ENCODE results near the gene DALRD3. TPM values are rescaled to one million over a fixed set of nuclear protein-coding genes. Genes with fewer than 3 reads are reported as not detected.
"Not testable (repeated sequence)": the region's sequence is repeated elsewhere in the genome, so short reads cannot be mapped to it uniquely, and the experiment has no call there.

DALRD3 gene
- total RNA-seq, 1 donor from 2014 or later, result 45.5 TPM

- H3K36me3 Mint-ChIP-seq (ENCODE audit: insufficient read depth), result peaks cover 31% of the 10 kb centered on the region
- H3K27me3 Mint-ChIP-seq, result no peaks in the 10 kb centered on the region
- no peak overlapping the region for H3K4me3 Mint-ChIP-seq (ENCODE audit: low read depth)
- no peak for TF ChIP-seq CTCF (IDR thresholded peaks at IDR 0.05; ENCODE audit: unreplicated experiment)
- H3K9me3 Mint-ChIP-seq (ENCODE audit: low read depth), result no peaks in the 10 kb centered on the region
- H3K27ac Mint-ChIP-seq, result no peak overlapping the region
- DNase-seq (ENCODE audit: low spot score, unreplicated experiment), result no peak
- peaks cover 12% of the 10 kb centered on the region for H3K4me1 Mint-ChIP-seq (ENCODE audit: low read depth)
Observed at GRCh38 chr3:49012441-49013017, 5.9 kb downstream of the DALRD3 start.

- H3K4me1 Mint-ChIP-seq (ENCODE audit: low read depth), result peaks cover 18% of the 10 kb centered on the region
Observed at GRCh38 chr3:49009396-49009795, 9.0 kb downstream of the DALRD3 start.

GRCh38 chr3:49008627-49009026 lies 9.8 kb downstream of the DALRD3 start:
- DNase-seq (ENCODE audit: low spot score, unreplicated experiment); H3K9me3 Mint-ChIP-seq (ENCODE audit: low read depth); H3K27me3 Mint-ChIP-seq: not testable (repeated sequence)
- Mint-ChIP-seq H3K27ac (peak overlapping the region; percentile 75), H3K36me3 (ENCODE audit: insufficient read depth) (peaks cover 22% of the 10 kb centered on the region), H3K4me1 (ENCODE audit: low read depth) (peaks cover 23% of the 10 kb centered on the region), H3K4me3 (ENCODE audit: low read depth) (peak overlapping the region; percentile 100)

More at GRCh38 chr3:49009396-49009795, 9.0 kb downstream of the DALRD3 start:
- Mint-ChIP-seq H3K27ac (no peak overlapping the region), H3K36me3 (ENCODE audit: insufficient read depth) (peaks cover 23% of the 10 kb centered on the region), H3K9me3 (ENCODE audit: low read depth) (no peaks in the 10 kb centered on the region), H3K4me3 (ENCODE audit: low read depth) (peak overlapping the region; percentile 51), H3K27me3 (peaks cover 4% of the 10 kb centered on the region)
- TF ChIP-seq CTCF (IDR thresholded peaks at IDR 0.05; ENCODE audit: unreplicated experiment), result no peak
- no peak for DNase-seq (ENCODE audit: low spot score, unreplicated experiment)

GRCh38 chr3:49007771-49008528 lies 10.4 kb downstream of the DALRD3 start:
- H3K9me3 Mint-ChIP-seq (ENCODE audit: low read depth), result no peaks in the 10 kb centered on the region
- H3K36me3 Mint-ChIP-seq (ENCODE audit: insufficient read depth), result peaks cover 22% of the 10 kb centered on the region
- H3K4me3 Mint-ChIP-seq (ENCODE audit: low read depth), result peak overlapping the region; percentile 100
- DNase-seq (ENCODE audit: low spot score, unreplicated experiment), result peak; percentile 58
- no peak for TF ChIP-seq CTCF (IDR thresholded peaks at IDR 0.05; ENCODE audit: unreplicated experiment)
- H3K27ac Mint-ChIP-seq, result peak overlapping the region; percentile 100
- peaks cover 23% of the 10 kb centered on the region for H3K4me1 Mint-ChIP-seq (ENCODE audit: low read depth)
- H3K27me3 Mint-ChIP-seq, result peaks cover 4% of the 10 kb centered on the region

GRCh38 chr3:49007068-49007770 lies 11.2 kb downstream of the DALRD3 start, which contains the start of gene WDR6:
Gene WDR6, plus strand, starts transcription at chr3:49007391. Its CDS starts 41 bp downstream, at chr3:49007432.
- peaks cover 23% of the 10 kb centered on the region for H3K4me1 Mint-ChIP-seq (ENCODE audit: low read depth)
- H3K36me3 Mint-ChIP-seq (ENCODE audit: insufficient read depth), result peaks cover 23% of the 10 kb centered on the region
- no peaks in the 10 kb centered on the region for H3K9me3 Mint-ChIP-seq (ENCODE audit: low read depth)
- peaks cover 8% of the 10 kb centered on the region for H3K27me3 Mint-ChIP-seq
- peak within 1 kb of the TSS; percentile 100 for H3K27ac Mint-ChIP-seq
- DNase-seq (ENCODE audit: low spot score, unreplicated experiment), result peak; percentile 92
- peak within 1 kb of the TSS; percentile 100 for H3K4me3 Mint-ChIP-seq (ENCODE audit: low read depth)
- peak; percentile 26 for TF ChIP-seq CTCF (IDR thresholded peaks at IDR 0.05; ENCODE audit: unreplicated experiment)

Measured in progenitor cell of endocrine pancreas (in vitro differentiated cells).